Measurements from ENCODE around the gene ZBTB40. TPM values are rescaled to one million over a fixed set of nuclear protein-coding genes. Genes with fewer than 3 reads are reported as not detected.

Gene ZBTB40
- total and polyA plus RNA-seq, 4 donors: 2.1 to 11.2 (median 4.6) TPM

DNA sequence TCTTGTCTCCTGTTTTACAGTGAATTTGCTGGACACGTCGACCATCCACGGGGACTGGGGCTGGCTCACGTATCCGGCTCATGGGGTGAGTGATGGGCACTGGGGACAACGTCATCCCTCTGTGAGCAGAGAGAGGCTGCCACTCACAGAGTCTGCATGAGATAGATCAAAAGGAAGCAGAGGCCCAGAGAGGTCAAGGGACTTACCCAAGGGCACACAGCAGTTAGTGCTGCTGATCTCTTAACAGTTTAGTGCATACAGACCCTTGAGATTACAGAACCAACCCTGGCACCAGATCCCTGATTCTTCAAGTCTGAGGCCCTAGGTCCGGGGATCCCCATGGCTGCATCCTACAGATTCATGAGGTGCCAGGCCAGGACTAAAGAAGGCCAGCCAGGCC lies 117.6 kb downstream of the ZBTB40 start:
- H3K9ac ChIP-seq (ENCODE audit: low read depth in 1 of 2, low read length in 2 of 2): no peak overlapping the region
- H3K27me3 ChIP-seq (ENCODE audit: control insufficient read depth in 4 of 4, insufficient read depth in 4 of 4, low read length in 3 of 4): peaks cover 0 to 6% (median 4%) of the 10 kb centered on the region in 4 donors
- H3K9me3 ChIP-seq (ENCODE audit: control insufficient read depth in 4 of 4, low read length in 3 of 4): no peaks in the 10 kb centered on the region
- WGBS: 89% methylated on average over 7 of the region's 7 CpGs
- TF ChIP-seq HNF4G (IDR thresholded peaks at IDR 0.05): no peak
- no peak for TF ChIP-seq SP1 (IDR thresholded peaks at IDR 0.05)
- TF ChIP-seq ZBTB33 (IDR thresholded peaks at IDR 0.05): no peak
- H3K27ac ChIP-seq (ENCODE audit: low read depth in 1 of 2, low read length in 2 of 2): no peak overlapping the region
- H3K4me3 ChIP-seq (ENCODE audit: low read depth in 1 of 3, low read length in 3 of 3): no peak overlapping the region
- H3K36me3 ChIP-seq (ENCODE audit: control insufficient read depth in 4 of 4, insufficient read depth in 3 of 4, low read depth in 1 of 4, low read length in 3 of 4): no peaks in the 10 kb centered on the region
- no peak for DNase-seq (ENCODE audit: low spot score)
- H3K4me1 ChIP-seq (ENCODE audit: control insufficient read depth in 4 of 4, insufficient read depth in 4 of 4, low read length in 3 of 4): no peaks in the 10 kb centered on the region

- Histone ChIP-seq H3K27me3 (ENCODE audit: control insufficient read depth in 4 of 4, insufficient read depth in 4 of 4, low read length in 3 of 4) (peaks cover 0 to 6% (median 1%) of the 10 kb centered on the region in 4 donors), H3K9ac (ENCODE audit: low read depth in 1 of 2, low read length in 2 of 2) (no peak overlapping the region)
- 86% methylated on average over 34 of the region's 34 CpGs for WGBS
Observed at GRCh38 chr1:22570140-22570909, 118.7 kb downstream of the ZBTB40 start.

GRCh38 chr1:22572818-22573217 lies 121.2 kb downstream of the ZBTB40 start:
- Histone ChIP-seq H3K27me3 (ENCODE audit: control insufficient read depth in 4 of 4, insufficient read depth in 4 of 4, low read length in 3 of 4) (peaks cover 0 to 2% (median 0%) of the 10 kb centered on the region in 4 donors), H3K36me3 (ENCODE audit: control insufficient read depth in 4 of 4, insufficient read depth in 3 of 4, low read depth in 1 of 4, low read length in 3 of 4) (no peaks in the 10 kb centered on the region), H3K4me1 (ENCODE audit: control insufficient read depth in 4 of 4, insufficient read depth in 4 of 4, low read length in 3 of 4) (no peaks in the 10 kb centered on the region), H3K9ac (ENCODE audit: low read depth in 1 of 2, low read length in 2 of 2) (no peak overlapping the region), H3K4me3 (ENCODE audit: low read depth in 1 of 3, low read length in 3 of 3) (no peak overlapping the region), H3K27ac (ENCODE audit: low read depth in 1 of 2, low read length in 2 of 2) (no peak overlapping the region), H3K9me3 (ENCODE audit: control insufficient read depth in 4 of 4, low read length in 3 of 4) (no peaks in the 10 kb centered on the region)
- no peak for DNase-seq (ENCODE audit: low spot score)
- 63% methylated on average over 9 of the region's 9 CpGs for WGBS
- TF ChIP-seq HNF4G (IDR thresholded peaks at IDR 0.05) (no peak), HNF4A (conservative IDR thresholded peaks at IDR 0.05) (no peak), YY1 (IDR thresholded peaks at IDR 0.05) (no peak), CTCF (IDR thresholded peaks at IDR 0.05; ENCODE audit: low read depth, low read length, missing input control) (no peak), FOXA2 (IDR thresholded peaks at IDR 0.05) (no peak)

More at GRCh38 chr1:22570140-22570909, 118.7 kb downstream of the ZBTB40 start:
- Histone ChIP-seq H3K36me3 (ENCODE audit: control insufficient read depth in 4 of 4, insufficient read depth in 3 of 4, low read depth in 1 of 4, low read length in 3 of 4) (no peaks in the 10 kb centered on the region), H3K9me3 (ENCODE audit: control insufficient read depth in 4 of 4, low read length in 3 of 4) (no peaks in the 10 kb centered on the region), H3K27ac (ENCODE audit: low read depth in 1 of 2, low read length in 2 of 2) (no peak overlapping the region), H3K4me1 (ENCODE audit: control insufficient read depth in 4 of 4, insufficient read depth in 4 of 4, low read length in 3 of 4) (no peaks in the 10 kb centered on the region), H3K4me3 (ENCODE audit: low read depth in 1 of 3, low read length in 3 of 3) (no peak overlapping the region)
- TF ChIP-seq GABPA (IDR thresholded peaks at IDR 0.05 in 1 of 2, conservative IDR thresholded peaks at IDR 0.05 in 1 of 2): no peak
- no peak for DNase-seq (ENCODE audit: low spot score)

DNA sequence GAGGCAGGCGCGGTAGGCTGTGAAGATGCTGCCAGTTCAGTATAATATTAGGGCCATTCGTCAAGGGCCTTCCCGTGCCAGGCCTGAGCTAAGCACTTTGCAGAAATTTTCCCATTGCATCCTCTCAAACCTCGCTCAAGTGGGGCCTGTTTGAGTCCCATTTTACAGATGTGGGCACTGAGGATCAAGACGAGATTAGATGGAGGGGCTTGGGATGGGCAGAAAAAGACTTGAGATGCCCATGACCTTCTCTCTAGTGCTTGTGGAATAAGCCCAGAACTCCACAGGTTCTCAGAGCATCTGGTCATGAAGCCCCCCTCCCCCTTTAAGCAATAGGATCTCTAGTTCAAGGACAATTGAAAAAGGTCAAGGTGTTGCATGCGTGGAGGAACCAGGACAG lies 121.6 kb downstream of the ZBTB40 start:
- Histone ChIP-seq H3K27me3 (ENCODE audit: control insufficient read depth in 4 of 4, insufficient read depth in 4 of 4, low read length in 3 of 4) (peaks cover 0 to 2% (median 0%) of the 10 kb centered on the region in 4 donors), H3K4me1 (ENCODE audit: control insufficient read depth in 4 of 4, insufficient read depth in 4 of 4, low read length in 3 of 4) (no peaks in the 10 kb centered on the region), H3K4me3 (ENCODE audit: low read depth in 1 of 3, low read length in 3 of 3) (no peak overlapping the region), H3K27ac (ENCODE audit: low read depth in 1 of 2, low read length in 2 of 2) (no peak overlapping the region), H3K36me3 (ENCODE audit: control insufficient read depth in 4 of 4, insufficient read depth in 3 of 4, low read depth in 1 of 4, low read length in 3 of 4) (no peaks in the 10 kb centered on the region), H3K9ac (ENCODE audit: low read depth in 1 of 2, low read length in 2 of 2) (no peak overlapping the region), H3K9me3 (ENCODE audit: control insufficient read depth in 4 of 4, low read length in 3 of 4) (no peaks in the 10 kb centered on the region)
- WGBS: 64% methylated on average over 7 of the region's 7 CpGs
- no peak for DNase-seq (ENCODE audit: low spot score)
- no peak for TF ChIP-seq CTCF (IDR thresholded peaks at IDR 0.05; ENCODE audit: low read depth, low read length, missing input control)
- no peak for TF ChIP-seq EGR1 (IDR thresholded peaks at IDR 0.05; ENCODE audit: low read depth in 2 of 2)
- no peak for TF ChIP-seq FOXA2 (IDR thresholded peaks at IDR 0.05)
- no peak for TF ChIP-seq GABPA (IDR thresholded peaks at IDR 0.05 in 1 of 2, conservative IDR thresholded peaks at IDR 0.05 in 1 of 2)
- TF ChIP-seq RXRA (IDR thresholded peaks at IDR 0.05): no peak
- TF ChIP-seq ZBTB33 (IDR thresholded peaks at IDR 0.05): no peak
- TF ChIP-seq HNF4A (conservative IDR thresholded peaks at IDR 0.05): no peak
- no peak for TF ChIP-seq MAX (IDR thresholded peaks at IDR 0.05)
- no peak for TF ChIP-seq ATF3 (IDR thresholded peaks at IDR 0.05)
- no peak for TF ChIP-seq YY1 (IDR thresholded peaks at IDR 0.05)
